CD14-positive monocyte (primary cell): ENCODE measurements around the gene AP5B1. TPM values are rescaled to one million over a fixed set of nuclear protein-coding genes. Genes with fewer than 3 reads are reported as not detected.

Experiments
- DNase-seq, 3 donors: peaks; one replicate each; pipeline ENCODE4 v3.0.0-alpha.2; 2011 to 2022
- H2AFZ ChIP-seq: 2 replicates; pipeline ENCODE4 v1.6.0; 2012; ENCODE audit warnings: mild to moderate bottlenecking, low read depth, low read length, inconsistent platforms; ENCODE audit not compliant: insufficient read depth, poor library complexity, severe bottlenecking
- H3K27ac ChIP-seq, 2 donors: 1 replicate in 1 of 2; 2 replicates in 1 of 2; pipeline ENCODE4 v1.5.1; 2012 to 2013; ENCODE audit warnings: low read length in 2 of 2, control low read depth in 1 of 2, inconsistent platforms in 1 of 2, low read depth in 1 of 2, mild to moderate bottlenecking in 1 of 2
- H3K27me3 ChIP-seq, 2 donors: one replicate each; pipeline versions ENCODE4 v1.6.0 to v1.6.1; 2011 to 2013; ENCODE audit warnings: low read length in 2 of 2; ENCODE audit not compliant: control insufficient read depth in 2 of 2, insufficient read depth in 2 of 2
- H3K36me3 ChIP-seq, 2 donors: replicated peaks in 1 of 2; 1 replicate in 1 of 2; 2 replicates in 1 of 2; pipeline versions ENCODE4 v1.5.1 to v1.6.1; 2012 to 2013; ENCODE audit warnings: low read length in 2 of 2, control low read depth in 1 of 2, inconsistent platforms in 1 of 2, mild to moderate bottlenecking in 1 of 2; ENCODE audit not compliant: insufficient read depth in 2 of 2, control insufficient read depth in 1 of 2
- H3K4me1 ChIP-seq, 2 donors: 1 replicate in 1 of 2; 2 replicates in 1 of 2; pipeline versions ENCODE4 v1.5.1 to v1.6.1; 2012 to 2013; ENCODE audit warnings: low read length in 2 of 2, control low read depth in 1 of 2, inconsistent platforms in 1 of 2, mild to moderate bottlenecking in 1 of 2, moderate library complexity in 1 of 2; ENCODE audit not compliant: insufficient read depth in 2 of 2, control insufficient read depth in 1 of 2
- H3K4me2 ChIP-seq: replicated peaks from 2 replicates; pipeline ENCODE3; 2012; ENCODE audit warnings: low read length, moderate library complexity, mild to moderate bottlenecking; ENCODE audit not compliant: poor library complexity, severe bottlenecking; ENCODE audit errors: extremely low read depth
- H3K4me3 ChIP-seq, 3 experiments: fragments of 200-600 bp in 1 of 3; sonication (generic) in 1 of 3; replicated peaks in 1 of 3; 1 replicate in 2 of 3; 2 replicates in 1 of 3; pipeline ENCODE4 v1.5.1; 2011 to 2013; ENCODE audit warnings: low read length in 3 of 3, mild to moderate bottlenecking in 3 of 3, control low read depth in 2 of 3, low read depth in 2 of 3, inconsistent platforms in 1 of 3, moderate library complexity in 1 of 3
- H3K79me2 ChIP-seq: 2 replicates; pipeline ENCODE4 v1.6.0; 2012; ENCODE audit warnings: mild to moderate bottlenecking, control low read depth, inconsistent platforms, low read length, moderate library complexity; ENCODE audit not compliant: insufficient read depth
- H3K9ac ChIP-seq: 2 replicates; pipeline ENCODE4 v1.6.0; 2017; ENCODE audit warnings: low read length, mild to moderate bottlenecking; ENCODE audit not compliant: insufficient read depth, poor library complexity, severe bottlenecking
- H3K9me3 ChIP-seq, 2 donors: replicated peaks in 1 of 2; 1 replicate in 1 of 2; 2 replicates in 1 of 2; pipeline versions ENCODE4 v1.5.1 to v1.6.1; 2012 to 2013; ENCODE audit warnings: low read length in 2 of 2, control low read depth in 1 of 2; ENCODE audit not compliant: control insufficient read depth in 1 of 2, insufficient read depth in 1 of 2
- H4K20me1 ChIP-seq: 2 replicates; pipeline ENCODE4 v1.6.0; 2012; ENCODE audit warnings: mild to moderate bottlenecking, low read length, control low read depth, moderate library complexity; ENCODE audit not compliant: insufficient read depth
- H3K27ac Mint-ChIP-seq, 7 donors: one replicate each; pipeline ENCODE4 v1.8.0; 2020; ENCODE audit warnings: mild to moderate bottlenecking in 7 of 7, mixed read lengths in 7 of 7, moderate library complexity in 6 of 7, inconsistent platforms in 2 of 7
- H3K27me3 Mint-ChIP-seq, 3 donors: one replicate each; pipeline ENCODE4 v1.8.0; 2021 to 2022; ENCODE audit warnings: low read depth in 3 of 3, mild to moderate bottlenecking in 3 of 3, mixed read lengths in 3 of 3, moderate library complexity in 3 of 3, inconsistent platforms in 1 of 3
- H3K36me3 Mint-ChIP-seq, 2 donors: one replicate each; pipeline ENCODE4 v1.8.0; 2020; ENCODE audit warnings: mixed read lengths in 2 of 2, inconsistent platforms in 1 of 2, mild to moderate bottlenecking in 1 of 2
- H3K4me1 Mint-ChIP-seq: one replicate; pipeline ENCODE4 v1.8.0; 2020; ENCODE audit warnings: mild to moderate bottlenecking, mixed read lengths
- H3K4me3 Mint-ChIP-seq, 2 donors: one replicate each; pipeline ENCODE4 v1.8.0; 2020; ENCODE audit warnings: mild to moderate bottlenecking in 2 of 2, mixed read lengths in 2 of 2, moderate library complexity in 1 of 2
- H3K9me3 Mint-ChIP-seq, 7 donors: one replicate each; pipeline ENCODE4 v1.8.0; 2020 to 2022; ENCODE audit warnings: mixed read lengths in 7 of 7, mild to moderate bottlenecking in 6 of 7, moderate library complexity in 6 of 7, inconsistent platforms in 2 of 7
- WGBS: methylation state at CpG from one replicate; pipeline ENCODE4 v1.1.5; 2013; ENCODE audit warnings: missing lambda C conversion rate; ENCODE audit not compliant: insufficient coverage; 5-methylcytosine and 5-hydroxymethylcytosine counted together
- intact Hi-C, 2 donors: fragments of 100-400 bp; cut with micrococcal nuclease; formaldehyde crosslinking; loops; one replicate each; pipeline versions ENCODE4 v1.15.0 to v1.15.1; 2023
- polyA plus RNA-seq, 3 donors: library from polyadenylated mRNA; depleted of rRNA in 1 of 3; unstranded in 2 of 3; stranded (reverse) in 1 of 3; fragments of 300-500 nt in 2 of 3; fragments of >200 nt in 1 of 3; fragmentation: Illumina TruSeq in 2 of 3; gene quantifications; 1 replicate in 2 of 3; 2 replicates in 1 of 3; pipeline ENCODE4 v1.2.3, GENCODE V29; 2012 to 2021
- TF ChIP-seq, protein P1 (sequence below): fragments of 200-600 bp; IDR thresholded peaks from one replicate; pipeline ENCODE4 v1.8.0; 2022; ENCODE audit warnings: antibody characterized with exemption, mild to moderate bottlenecking

AP5B1 gene
- polyA plus RNA-seq, 3 donors: 33.7 to 46.4 (median 35.1) TPM

DNA sequence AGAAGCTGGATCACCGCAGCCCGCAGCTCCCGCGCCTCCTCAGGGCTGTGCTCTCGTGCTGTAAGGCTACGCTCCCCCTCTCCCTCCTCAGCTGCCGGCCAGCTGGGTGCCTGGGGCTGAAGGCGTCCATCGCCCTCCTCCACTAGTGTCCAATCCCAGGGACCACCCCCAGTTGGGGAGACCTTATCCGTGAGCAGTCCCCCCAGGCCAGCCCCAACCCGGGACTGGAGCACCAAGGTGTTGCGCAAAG is 1.2 kb downstream of the AP5B1 start:
- Histone ChIP-seq H3K4me1 (peaks cover 56 to 61% of the 10 kb centered on the region in 2 donors), H4K20me1 (peaks cover 33% of the 10 kb centered on the region), H3K4me3 (peak overlapping the region; percentile 76 to 99 (median 99)), H3K27me3 (peaks cover 0 to 28% of the 10 kb centered on the region in 2 donors), H3K79me2 (peaks cover 50% of the 10 kb centered on the region), H2AFZ (no peak overlapping the region), H3K4me2 (peak overlapping the region; percentile 99), H3K27ac (peak overlapping the region; percentile 98 to 99), H3K9ac (peak overlapping the region; percentile 99), H3K36me3 (peaks cover 22 to 30% of the 10 kb centered on the region in 2 donors), H3K9me3 (no peaks in the 10 kb centered on the region)
- TF ChIP-seq, protein P1, sequence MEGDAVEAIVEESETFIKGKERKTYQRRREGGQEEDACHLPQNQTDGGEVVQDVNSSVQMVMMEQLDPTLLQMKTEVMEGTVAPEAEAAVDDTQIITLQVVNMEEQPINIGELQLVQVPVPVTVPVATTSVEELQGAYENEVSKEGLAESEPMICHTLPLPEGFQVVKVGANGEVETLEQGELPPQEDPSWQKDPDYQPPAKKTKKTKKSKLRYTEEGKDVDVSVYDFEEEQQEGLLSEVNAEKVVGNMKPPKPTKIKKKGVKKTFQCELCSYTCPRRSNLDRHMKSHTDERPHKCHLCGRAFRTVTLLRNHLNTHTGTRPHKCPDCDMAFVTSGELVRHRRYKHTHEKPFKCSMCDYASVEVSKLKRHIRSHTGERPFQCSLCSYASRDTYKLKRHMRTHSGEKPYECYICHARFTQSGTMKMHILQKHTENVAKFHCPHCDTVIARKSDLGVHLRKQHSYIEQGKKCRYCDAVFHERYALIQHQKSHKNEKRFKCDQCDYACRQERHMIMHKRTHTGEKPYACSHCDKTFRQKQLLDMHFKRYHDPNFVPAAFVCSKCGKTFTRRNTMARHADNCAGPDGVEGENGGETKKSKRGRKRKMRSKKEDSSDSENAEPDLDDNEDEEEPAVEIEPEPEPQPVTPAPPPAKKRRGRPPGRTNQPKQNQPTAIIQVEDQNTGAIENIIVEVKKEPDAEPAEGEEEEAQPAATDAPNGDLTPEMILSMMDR: no peak
- Mint-ChIP-seq H3K4me1 (peaks cover 45% of the 10 kb centered on the region), H3K27ac (peak overlapping the region in 6 of 7 donors; percentile 89 to 99 (median 96)), H3K36me3 (peaks cover 30 to 39% of the 10 kb centered on the region in 2 donors), H3K9me3 (no peaks in the 10 kb centered on the region), H3K27me3 (peaks cover 13 to 27% (median 19%) of the 10 kb centered on the region in 3 donors), H3K4me3 (peak overlapping the region; percentile 89 to 94)
- DNase-seq: no peak
- intact Hi-C loops: no loop called here
- 64% methylated on average over 12 of the region's 12 CpGs for WGBS

DNA sequence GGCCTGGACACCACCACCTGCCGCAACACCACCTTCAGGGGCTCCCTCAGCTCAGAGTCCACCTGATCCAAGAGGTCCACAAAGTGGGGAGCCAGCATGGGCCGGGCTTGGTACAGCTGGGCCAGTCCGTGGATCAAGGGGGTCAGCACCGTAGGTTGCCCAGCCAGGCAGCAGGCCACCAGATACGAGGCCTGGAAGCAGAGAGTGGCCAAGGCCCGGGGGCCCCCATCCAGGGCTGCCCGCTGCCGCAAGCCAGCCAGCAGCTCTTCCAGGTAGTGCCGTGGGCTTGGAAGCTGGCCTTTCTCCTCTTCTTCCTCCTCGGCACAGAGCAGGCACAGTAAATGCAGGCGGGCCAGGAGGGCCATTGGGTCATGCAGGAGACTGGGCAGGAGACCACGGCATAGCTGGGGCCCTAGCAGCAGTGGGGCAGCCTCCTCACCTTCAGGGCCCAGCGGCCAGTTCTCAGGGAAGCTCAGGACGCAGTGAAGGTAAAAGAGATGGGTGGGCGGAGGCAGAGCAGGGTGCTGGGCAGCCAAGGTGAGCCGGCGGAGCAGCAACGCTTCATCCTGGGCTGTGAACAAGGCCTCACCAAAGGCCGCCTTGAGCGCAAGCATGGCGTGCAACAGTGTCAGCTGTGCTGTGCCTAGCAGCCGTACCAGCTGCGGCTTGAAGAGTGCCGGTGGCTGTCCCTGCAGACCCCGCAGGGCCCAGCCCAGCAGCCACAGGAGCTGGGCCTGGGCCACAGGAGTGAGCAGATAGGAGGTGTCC is 1.7 kb downstream of the AP5B1 start:
- Mint-ChIP-seq H3K27me3 (peaks cover 8 to 22% (median 13%) of the 10 kb centered on the region in 3 donors), H3K4me1 (peaks cover 50% of the 10 kb centered on the region), H3K9me3 (no peaks in the 10 kb centered on the region), H3K4me3 (peak overlapping the region; percentile 89 to 94), H3K36me3 (peaks cover 30 to 39% of the 10 kb centered on the region in 2 donors), H3K27ac (peak overlapping the region; percentile 65 to 99 (median 96))
- no peak overlapping the region for H2AFZ ChIP-seq
- peaks cover 0 to 23% of the 10 kb centered on the region in 2 donors for H3K27me3 ChIP-seq
- no peak for DNase-seq
- peak overlapping the region; percentile 98 to 99 for H3K27ac ChIP-seq
- H3K79me2 ChIP-seq: peaks cover 55% of the 10 kb centered on the region
- H3K36me3 ChIP-seq: peaks cover 22 to 30% of the 10 kb centered on the region in 2 donors
- 92% methylated on average over 23 of the region's 25 CpGs for WGBS
- peaks cover 61 to 66% of the 10 kb centered on the region in 2 donors for H3K4me1 ChIP-seq
- H3K9ac ChIP-seq: peak overlapping the region; percentile 99
- peak overlapping the region; percentile 99 for H3K4me2 ChIP-seq
- intact Hi-C loops: no loop called here
- H4K20me1 ChIP-seq: peaks cover 33% of the 10 kb centered on the region
- no peaks in the 10 kb centered on the region for H3K9me3 ChIP-seq
- TF ChIP-seq, protein P1: no peak
- H3K4me3 ChIP-seq: peak overlapping the region; percentile 76 to 99 (median 99)
